ENCODE data around the gene WDR5.

The WDR5 gene

GRCh38 chr9:134146774-134147493, 11.1 kb downstream of the WDR5 start:
- POLR2A ChIA-PET: interaction anchor here (1.7 kb wide), 1 partner anchor 11 kb away, joined by 10 read pairs; the partner anchor contains the start of gene WDR5
- CTCF ChIA-PET: no interaction called here

GRCh38 chr9:134149380-134149779, 13.5 kb downstream of the WDR5 start:
- ChIA-PET CTCF (no interaction called here), POLR2A (interaction anchor here (1.1 kb wide), 1 partner anchor 14 kb away, joined by 3 read pairs; the partner anchor contains the start of gene WDR5)
- TF ChIP-seq FOXM1 (IDR thresholded peaks at IDR 0.05; ENCODE audit: borderline replicate concordance): no peak
- TF ChIP-seq SP1 (IDR thresholded peaks at IDR 0.05): no peak
- TF ChIP-seq NFRKB (IDR thresholded peaks at IDR 0.05): no peak
- no peak for TF ChIP-seq SUZ12 (IDR thresholded peaks at IDR 0.05)
- TF ChIP-seq BHLHE40 (IDR thresholded peaks at IDR 0.05; ENCODE audit: borderline replicate concordance): no peak
- TF ChIP-seq CTBP1 (IDR thresholded peaks at IDR 0.05; ENCODE audit: borderline replicate concordance): no peak
- TF ChIP-seq FOXA1 (IDR thresholded peaks at IDR 0.05): no peak
- no peak for TF ChIP-seq ZNF384 (IDR thresholded peaks at IDR 0.05)
- TF ChIP-seq ARNT (IDR thresholded peaks at IDR 0.05): no peak
- no peak for TF ChIP-seq HDGF (IDR thresholded peaks at IDR 0.05; ENCODE audit: borderline replicate concordance)
- no peak for TF ChIP-seq TARDBP (IDR thresholded peaks at IDR 0.05)
- TF ChIP-seq L3MBTL2 (conservative IDR thresholded peaks at IDR 0.05): no peak
- TF ChIP-seq ELF4 (IDR thresholded peaks at IDR 0.05): no peak
- no peak for TF ChIP-seq FOXK2 (IDR thresholded peaks at IDR 0.05)
- TF ChIP-seq LEF1 (IDR thresholded peaks at IDR 0.05; ENCODE audit: borderline replicate concordance): no peak
- TF ChIP-seq PKNOX1 (IDR thresholded peaks at IDR 0.05): no peak
- no peak for DNase-seq (ENCODE audit: extremely low spot score)

More at GRCh38 chr9:134146774-134147493, 11.1 kb downstream of the WDR5 start:
- DNase-seq (ENCODE audit: extremely low spot score): no peak
- TF ChIP-seq SUZ12 (IDR thresholded peaks at IDR 0.05): no peak
- no peak for TF ChIP-seq ARNT (IDR thresholded peaks at IDR 0.05)
- TF ChIP-seq NFRKB (IDR thresholded peaks at IDR 0.05): no peak
- TF ChIP-seq BHLHE40 (IDR thresholded peaks at IDR 0.05; ENCODE audit: borderline replicate concordance): no peak
- no peak for TF ChIP-seq PKNOX1 (IDR thresholded peaks at IDR 0.05)
- TF ChIP-seq ZNF384 (IDR thresholded peaks at IDR 0.05): no peak
- TF ChIP-seq FOXM1 (IDR thresholded peaks at IDR 0.05; ENCODE audit: borderline replicate concordance): no peak
- no peak for TF ChIP-seq SP1 (IDR thresholded peaks at IDR 0.05)
- no peak for TF ChIP-seq L3MBTL2 (conservative IDR thresholded peaks at IDR 0.05)
- TF ChIP-seq CTBP1 (IDR thresholded peaks at IDR 0.05; ENCODE audit: borderline replicate concordance): no peak
- TF ChIP-seq TARDBP (IDR thresholded peaks at IDR 0.05): no peak
- no peak for TF ChIP-seq FOXA1 (IDR thresholded peaks at IDR 0.05)
- TF ChIP-seq HDGF (IDR thresholded peaks at IDR 0.05; ENCODE audit: borderline replicate concordance): no peak
- no peak for TF ChIP-seq LEF1 (IDR thresholded peaks at IDR 0.05; ENCODE audit: borderline replicate concordance)
- TF ChIP-seq FOXK2 (IDR thresholded peaks at IDR 0.05): no peak
- TF ChIP-seq ELF4 (IDR thresholded peaks at IDR 0.05): no peak

- TF ChIP-seq CTBP1 (IDR thresholded peaks at IDR 0.05; ENCODE audit: borderline replicate concordance): no peak
- CTCF ChIA-PET: no interaction called here
These were observed 14.8 kb downstream of the WDR5 start for GRCh38 chr9:134150557-134151214.

DNA sequence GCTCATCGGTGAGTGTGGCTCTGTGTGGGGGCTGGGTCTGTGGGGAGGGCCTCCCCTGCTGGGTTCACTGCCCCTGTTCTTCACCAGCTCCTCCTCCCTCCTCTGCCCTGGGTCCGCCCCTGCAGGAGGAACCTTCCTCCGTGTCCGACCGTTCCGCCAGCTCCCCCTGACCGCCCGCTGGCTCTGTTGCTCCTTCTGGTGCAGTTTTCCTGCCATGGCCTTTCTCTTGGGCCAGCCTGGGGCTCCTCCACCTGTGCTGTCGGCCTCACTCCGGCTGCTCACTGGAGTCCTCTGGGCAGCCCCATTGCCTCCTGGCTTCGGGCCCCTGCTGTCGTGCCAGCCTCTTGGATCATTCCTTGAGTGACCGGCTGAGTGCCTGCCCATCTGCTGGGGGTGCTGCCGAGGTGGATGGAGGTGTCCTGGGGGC, 16.2 kb downstream of the WDR5 start:
- DNase-seq (ENCODE audit: extremely low spot score): no peak
- ChIA-PET CTCF (no interaction called here), POLR2A (no interaction called here)
- TF ChIP-seq SP1 (IDR thresholded peaks at IDR 0.05): no peak

More at GRCh38 chr9:134150557-134151214, 14.8 kb downstream of the WDR5 start:
- DNase-seq (ENCODE audit: extremely low spot score): no peak
- POLR2A ChIA-PET: interaction anchor here (0.6 kb wide), 1 partner anchor 9 kb away, joined by 3 read pairs; no protein-coding TSS in a partner anchor

- no peak for TF ChIP-seq FOXK2 (IDR thresholded peaks at IDR 0.05)
- TF ChIP-seq SP1 (IDR thresholded peaks at IDR 0.05): no peak
- TF ChIP-seq TARDBP (IDR thresholded peaks at IDR 0.05): no peak
- no peak for TF ChIP-seq L3MBTL2 (conservative IDR thresholded peaks at IDR 0.05)
- TF ChIP-seq ELF4 (IDR thresholded peaks at IDR 0.05): no peak
- TF ChIP-seq HDGF (IDR thresholded peaks at IDR 0.05; ENCODE audit: borderline replicate concordance): no peak
- TF ChIP-seq NFRKB (IDR thresholded peaks at IDR 0.05): no peak
- ChIA-PET CTCF (no interaction called here), POLR2A (no interaction called here)
- DNase-seq (ENCODE audit: extremely low spot score): no peak
These were observed 16.6 kb downstream of the WDR5 start for GRCh38 chr9:134152488-134152887.

DNA sequence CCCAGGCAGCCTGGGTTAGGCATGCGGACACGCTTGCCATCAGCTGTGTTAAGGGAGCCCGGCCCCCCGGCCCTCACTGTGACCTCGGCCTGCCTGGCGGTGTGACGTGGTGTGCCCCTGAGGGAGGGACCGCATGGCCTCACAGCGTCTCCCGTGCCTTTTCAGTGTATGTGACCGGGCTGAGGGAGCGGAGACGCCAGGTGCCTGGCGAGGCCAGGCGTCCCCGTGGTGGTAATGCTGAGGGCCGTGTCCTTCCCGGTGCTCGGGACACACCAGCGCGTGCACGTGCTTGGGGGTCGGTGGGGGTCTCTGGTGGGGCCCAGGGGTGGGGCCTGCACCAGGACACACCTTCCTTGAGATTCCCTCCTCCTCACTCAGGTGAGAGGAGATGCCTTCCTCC, 17.6 kb downstream of the WDR5 start:
- ChIA-PET POLR2A (no interaction called here), CTCF (no interaction called here)
- TF ChIP-seq SP1 (IDR thresholded peaks at IDR 0.05): no peak
- TF ChIP-seq ZNF384 (IDR thresholded peaks at IDR 0.05): no peak
- TF ChIP-seq TARDBP (IDR thresholded peaks at IDR 0.05): no peak
- no peak for TF ChIP-seq FOXA1 (IDR thresholded peaks at IDR 0.05)
- no peak for TF ChIP-seq ELF4 (IDR thresholded peaks at IDR 0.05)
- no peak for TF ChIP-seq ARNT (IDR thresholded peaks at IDR 0.05)
- TF ChIP-seq BHLHE40 (IDR thresholded peaks at IDR 0.05; ENCODE audit: borderline replicate concordance): no peak
- DNase-seq (ENCODE audit: extremely low spot score): no peak

DNA sequence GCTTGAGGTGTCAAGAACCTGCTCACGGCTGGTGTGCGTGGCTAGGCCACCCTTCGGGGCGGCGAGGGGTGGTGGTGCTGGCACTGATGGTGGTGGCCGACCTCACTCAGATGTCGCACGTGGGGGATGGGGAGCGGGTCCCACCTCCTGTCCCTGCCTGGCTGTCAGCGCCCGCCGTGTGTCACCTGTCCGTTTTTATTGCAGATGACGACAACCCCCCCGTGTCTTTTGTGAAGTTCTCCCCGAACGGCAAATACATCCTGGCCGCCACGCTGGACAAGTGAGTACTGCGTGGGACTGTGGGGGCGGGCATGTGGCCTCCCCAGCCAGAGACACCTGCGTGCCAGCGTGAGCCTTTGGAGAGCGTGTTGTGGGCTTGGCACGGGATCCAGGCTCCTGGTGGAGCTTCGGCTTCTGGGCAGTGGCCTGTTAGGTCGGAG, 18.4 kb downstream of the WDR5 start:
- CTCF ChIA-PET: no interaction called here
- POLR2A ChIA-PET: no interaction called here

More for the DNA sequence above, 18.4 kb downstream of the WDR5 start:
- no peak for DNase-seq (ENCODE audit: extremely low spot score)
- no peak for TF ChIP-seq BHLHE40 (IDR thresholded peaks at IDR 0.05; ENCODE audit: borderline replicate concordance)
- TF ChIP-seq TARDBP (IDR thresholded peaks at IDR 0.05): no peak

All from HEK293T (cell line).